BJ (cell line): Measurements from ENCODE around the gene RETREG3. TPM values are rescaled to one million over a fixed set of nuclear protein-coding genes. Genes with fewer than 3 reads are reported as not detected.

Experiments used
- CTCF ChIA-PET: fragments of 350-600 bp; formaldehyde crosslinking; extraction: SDS; loops from one replicate; lab custom pipeline; 2021; ENCODE audit warnings: antibody characterized with exemption, inconsistent platforms; lab: Yijun Ruan, JAX
- POLR2A ChIA-PET: fragments of 300-600 bp; sonication (Branson Sonifier 250); formaldehyde crosslinking; extraction: SDS; loops from one replicate; lab custom pipeline; 2021; ENCODE audit warnings: antibody characterized with exemption; lab: Charles Lee
- DNase-seq: peaks from one replicate; pipeline ENCODE4 v3.0.0-alpha.2; 2011; ENCODE audit warnings: low read depth
- H3K27me3 ChIP-seq: 2 replicates; pipeline ENCODE4 v1.6.0; 2011; ENCODE audit warnings: low read length; ENCODE audit not compliant: control insufficient read depth, insufficient read depth
- H3K36me3 ChIP-seq: 2 replicates; pipeline ENCODE4 v1.5.1; 2011; ENCODE audit warnings: low read length; ENCODE audit not compliant: control insufficient read depth, insufficient read depth
- H3K4me3 ChIP-seq: 2 replicates; pipeline ENCODE4 v1.5.1; 2011; ENCODE audit warnings: low read depth, mild to moderate bottlenecking, control low read depth, low read length
- polyA plus RNA-seq: library from polyadenylated mRNA; depleted of rRNA; stranded (reverse); fragments of >200 nt; gene quantifications from 2 replicates; pipeline ENCODE4 v1.2.3, GENCODE V29; 2011
- TF ChIP-seq, protein P1 (sequence below): IDR thresholded peaks from 2 replicates; pipeline ENCODE4 v1.5.1; 2011; ENCODE audit warnings: low read depth, mild to moderate bottlenecking, control low read depth, inconsistent platforms, low read length, moderate library complexity; ENCODE audit not compliant: insufficient read depth

The RETREG3 gene
- polyA plus RNA-seq, 1 experiment: 54.4 TPM

- TF ChIP-seq, protein P1, sequence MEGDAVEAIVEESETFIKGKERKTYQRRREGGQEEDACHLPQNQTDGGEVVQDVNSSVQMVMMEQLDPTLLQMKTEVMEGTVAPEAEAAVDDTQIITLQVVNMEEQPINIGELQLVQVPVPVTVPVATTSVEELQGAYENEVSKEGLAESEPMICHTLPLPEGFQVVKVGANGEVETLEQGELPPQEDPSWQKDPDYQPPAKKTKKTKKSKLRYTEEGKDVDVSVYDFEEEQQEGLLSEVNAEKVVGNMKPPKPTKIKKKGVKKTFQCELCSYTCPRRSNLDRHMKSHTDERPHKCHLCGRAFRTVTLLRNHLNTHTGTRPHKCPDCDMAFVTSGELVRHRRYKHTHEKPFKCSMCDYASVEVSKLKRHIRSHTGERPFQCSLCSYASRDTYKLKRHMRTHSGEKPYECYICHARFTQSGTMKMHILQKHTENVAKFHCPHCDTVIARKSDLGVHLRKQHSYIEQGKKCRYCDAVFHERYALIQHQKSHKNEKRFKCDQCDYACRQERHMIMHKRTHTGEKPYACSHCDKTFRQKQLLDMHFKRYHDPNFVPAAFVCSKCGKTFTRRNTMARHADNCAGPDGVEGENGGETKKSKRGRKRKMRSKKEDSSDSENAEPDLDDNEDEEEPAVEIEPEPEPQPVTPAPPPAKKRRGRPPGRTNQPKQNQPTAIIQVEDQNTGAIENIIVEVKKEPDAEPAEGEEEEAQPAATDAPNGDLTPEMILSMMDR: no peak
- DNase-seq: peak; percentile 39
- POLR2A ChIA-PET: interaction anchor here (0.6 kb wide), 1 partner anchor 429 kb away, joined by 4 read pairs; no protein-coding TSS in a partner anchor
- Histone ChIP-seq H3K27me3 (no peaks in the 10 kb centered on the region), H3K36me3 (peaks cover 43% of the 10 kb centered on the region), H3K4me3 (peak within 1 kb of the TSS; percentile 97)
- CTCF ChIA-PET: interaction anchor here (1.0 to 2.0 kb wide), 3 partner anchors 11 to 19 kb away, joined by 3 to 11 read pairs (median 4); partner anchors contain the start of gene PSMC3IP
Measured at GRCh38 chr17:42566883-42567573, 42.1 kb downstream of the RETREG3 start, which contains the start of gene MLX. MLX (plus strand) TSS chr17:42567100; CDS start chr17:42567125, 25 bp downstream.

- ChIA-PET CTCF (interaction anchor here (0.7 to 1.0 kb wide), 2 partner anchors 12 kb away, joined by 3 to 4 read pairs; no protein-coding TSS in a partner anchor), POLR2A (no interaction called here)
- Histone ChIP-seq H3K27me3 (no peaks in the 10 kb centered on the region), H3K4me3 (peak overlapping the region; percentile 97), H3K36me3 (peaks cover 39% of the 10 kb centered on the region)
- TF ChIP-seq, protein P1: no peak
- no peak for DNase-seq
Measured at GRCh38 chr17:42566215-42566882, 42.8 kb downstream of the RETREG3 start.

- ChIA-PET CTCF (interaction anchor here (0.7 to 1.2 kb wide), 2 partner anchors 13 kb away, joined by 3 to 4 read pairs; no protein-coding TSS in a partner anchor), POLR2A (no interaction called here)
- H3K36me3 ChIP-seq: peaks cover 36% of the 10 kb centered on the region
- H3K4me3 ChIP-seq: no peak overlapping the region
- TF ChIP-seq, protein P1: no peak
- no peak for DNase-seq
- no peaks in the 10 kb centered on the region for H3K27me3 ChIP-seq
Measured at GRCh38 chr17:42565523-42566214, 43.5 kb downstream of the RETREG3 start.

GRCh38 chr17:42564815-42565522 is 44.2 kb downstream of the RETREG3 start:
- no peaks in the 10 kb centered on the region for H3K27me3 ChIP-seq
- DNase-seq: no peak
- peaks cover 34% of the 10 kb centered on the region for H3K36me3 ChIP-seq
- TF ChIP-seq, protein P1: no peak
- CTCF ChIA-PET: interaction anchor here (0.9 to 1.2 kb wide), 2 partner anchors 13 to 115 kb away, joined by 4 read pairs; no protein-coding TSS in a partner anchor
- POLR2A ChIA-PET: no interaction called here
- no peak overlapping the region for H3K4me3 ChIP-seq
